H1 (cell line): ENCODE measurements around the gene CASD1. TPM values are rescaled to one million over a fixed set of nuclear protein-coding genes. Genes with fewer than 3 reads are reported as not detected.
A peak's percentile ranks its signal among the peaks of the same experiment; 100 is the strongest.

ENCODE experiments used
- CTCF ChIA-PET: fragments of 300-600 bp; sonication (Branson Sonifier 250); formaldehyde crosslinking; loops from one replicate; lab custom pipeline; 2021; ENCODE audit not compliant: partially characterized antibody; lab: Charles Lee
- POLR2A ChIA-PET: fragments of 300-600 bp; sonication (Branson Sonifier 250); formaldehyde crosslinking; loops from one replicate; lab custom pipeline; 2021; ENCODE audit warnings: inconsistent platforms; ENCODE audit not compliant: partially characterized antibody; lab: Charles Lee
- DNase-seq, 2 experiments: peaks; one replicate each; pipeline versions ENCODE4 v3.0.0 to v3.0.0-alpha.2; 2010 to 2022; ENCODE audit warnings: low spot score in 2 of 2, low read depth in 1 of 2, mixed read lengths in 1 of 2
- FAIRE-seq: peaks from 2 replicates; lab custom pipeline; 2011; peaks lifted over from hg19 to GRCh38; lab: Jason Lieb, UNC
- H2AFZ ChIP-seq: 2 replicates; pipeline ENCODE4 v1.8.1; 2012; ENCODE audit warnings: low read length, inconsistent platforms
- H2AK5ac ChIP-seq: 2 replicates; pipeline ENCODE4 v1.6.1; 2013; ENCODE audit warnings: low read depth, low read length
- H2BK120ac ChIP-seq: replicated peaks from 2 replicates; pipeline ENCODE3; 2013; ENCODE audit warnings: low read depth, low read length, inconsistent platforms
- H2BK12ac ChIP-seq: 2 replicates; pipeline ENCODE4 v1.6.1; 2013; ENCODE audit warnings: low read depth, low read length
- H2BK15ac ChIP-seq: 2 replicates; pipeline ENCODE4 v1.6.1; 2013; ENCODE audit warnings: low read length
- H2BK20ac ChIP-seq: 2 replicates; pipeline ENCODE4 v1.6.1; 2013; ENCODE audit warnings: low read length
- H2BK5ac ChIP-seq: 2 replicates; pipeline ENCODE4 v1.6.1; 2013; ENCODE audit warnings: low read depth, low read length
- H3K14ac ChIP-seq: 2 replicates; pipeline ENCODE4 v1.6.1; 2013; ENCODE audit warnings: inconsistent platforms; ENCODE audit not compliant: insufficient read length
- H3K18ac ChIP-seq: 2 replicates; pipeline ENCODE4 v1.6.1; 2013; ENCODE audit warnings: low read length; ENCODE audit errors: extremely low read depth
- H3K23ac ChIP-seq: 2 replicates; pipeline ENCODE4 v1.6.1; 2013; ENCODE audit warnings: inconsistent platforms; ENCODE audit not compliant: insufficient read length
- H3K23me2 ChIP-seq: 2 replicates; pipeline ENCODE4 v1.6.1; 2013; ENCODE audit warnings: low read depth, low read length
- H3K27ac ChIP-seq: 2 replicates; pipeline ENCODE4 v1.6.1; 2011; ENCODE audit warnings: low read depth, low read length, inconsistent platforms
- H3K27me3 ChIP-seq, 4 experiments: replicated peaks in 1 of 4; 1 replicate in 1 of 4; 2 replicates in 3 of 4; pipeline versions ENCODE4 v1.6.1 to v1.8.1; 2011 to 2013; ENCODE audit warnings: low read length in 3 of 4, mild to moderate bottlenecking in 3 of 4, inconsistent platforms in 2 of 4, mixed read lengths in 2 of 4, moderate library complexity in 1 of 4; ENCODE audit not compliant: control insufficient read depth in 3 of 4, insufficient read depth in 3 of 4; ENCODE audit errors: extremely low read depth in 1 of 4
- H3K36me3 ChIP-seq, 4 experiments: 2 replicates each; pipeline versions ENCODE4 v1.6.1 to v1.8.1; 2011 to 2013; ENCODE audit warnings: mild to moderate bottlenecking in 4 of 4, low read length in 3 of 4, moderate library complexity in 2 of 4, control low read depth in 1 of 4, inconsistent platforms in 1 of 4; ENCODE audit not compliant: insufficient read depth in 4 of 4, control insufficient read depth in 2 of 4
- H3K4ac ChIP-seq: replicated peaks from 2 replicates; pipeline ENCODE3; 2013; ENCODE audit warnings: low read length, low read depth, mixed read lengths, inconsistent platforms; ENCODE audit not compliant: insufficient read length
- H3K4me1 ChIP-seq, 4 experiments: replicated peaks in 1 of 4; 1 replicate in 1 of 4; 2 replicates in 3 of 4; pipeline versions ENCODE4 v1.6.1 to v1.8.1; 2011 to 2013; ENCODE audit warnings: low read length in 3 of 4, inconsistent platforms in 2 of 4, mixed read lengths in 1 of 4; ENCODE audit not compliant: insufficient read depth in 4 of 4, control insufficient read depth in 3 of 4
- H3K4me2 ChIP-seq, 2 experiments: 2 replicates each; pipeline versions ENCODE4 v1.6.1 to v1.8.1; 2011 to 2013; ENCODE audit warnings: low read depth in 2 of 2, low read length in 2 of 2, control low read depth in 1 of 2, inconsistent platforms in 1 of 2, mild to moderate bottlenecking in 1 of 2; ENCODE audit not compliant: insufficient read depth in 1 of 2
- H3K4me3 ChIP-seq, 4 experiments: fragments of 200-600, 300-600 bp in 1 of 4; sonication (generic), shearing (Covaris generic), sonication (Bioruptor Twin) in 1 of 4; 2 replicates each; pipeline versions ENCODE4 v1.5.1 to v1.8.1; 2011 to 2016; ENCODE audit warnings: low read length in 4 of 4, low read depth in 3 of 4, control low read depth in 2 of 4, inconsistent platforms in 2 of 4, mild to moderate bottlenecking in 2 of 4, mixed read lengths in 1 of 4, moderate library complexity in 1 of 4; ENCODE audit not compliant: insufficient read depth in 2 of 4; ENCODE audit errors: extremely low read depth in 1 of 4
- H3K56ac ChIP-seq: replicated peaks from 2 replicates; pipeline ENCODE3; 2013; ENCODE audit warnings: low read depth, mild to moderate bottlenecking, mixed read lengths, low read length, inconsistent platforms; ENCODE audit not compliant: insufficient read length
- H3K79me1 ChIP-seq: 2 replicates; pipeline ENCODE4 v1.6.1; 2013; ENCODE audit warnings: low read depth, low read length, control low read depth
- H3K79me2 ChIP-seq, 2 experiments: 2 replicates each; pipeline versions ENCODE4 v1.6.1 to v1.8.1; 2012 to 2013; ENCODE audit warnings: low read length in 2 of 2, mild to moderate bottlenecking in 2 of 2, inconsistent platforms in 1 of 2; ENCODE audit not compliant: insufficient read depth in 2 of 2, control insufficient read depth in 1 of 2
- H3K9ac ChIP-seq, 4 experiments: replicated peaks in 1 of 4; 1 replicate in 1 of 4; 2 replicates in 3 of 4; pipeline versions ENCODE4 v1.6.1 to v1.8.1; 2011 to 2013; ENCODE audit warnings: low read depth in 3 of 4, low read length in 3 of 4, control low read depth in 2 of 4, mild to moderate bottlenecking in 2 of 4, moderate library complexity in 2 of 4, inconsistent platforms in 1 of 4; ENCODE audit errors: extremely low read depth in 1 of 4
- H3K9me3 ChIP-seq, 2 experiments: 2 replicates each; pipeline versions ENCODE4 v1.6.1 to v1.8.1; 2012 to 2013; ENCODE audit warnings: mild to moderate bottlenecking in 2 of 2, moderate library complexity in 2 of 2, control low read depth in 1 of 2, inconsistent platforms in 1 of 2, low read depth in 1 of 2, low read length in 1 of 2, mixed read lengths in 1 of 2; ENCODE audit not compliant: insufficient read depth in 2 of 2
- H4K20me1 ChIP-seq, 2 experiments: replicated peaks in 1 of 2; 2 replicates each; pipeline versions ENCODE3 to v1.8.1; 2011 to 2013; ENCODE audit warnings: inconsistent platforms in 2 of 2, low read length in 2 of 2, mild to moderate bottlenecking in 1 of 2; ENCODE audit not compliant: insufficient read depth in 2 of 2, control insufficient read depth in 1 of 2
- H4K5ac ChIP-seq: 2 replicates; pipeline ENCODE4 v1.6.1; 2013; ENCODE audit warnings: low read length, low read depth, mixed read lengths, inconsistent platforms; ENCODE audit not compliant: insufficient read length
- H4K8ac ChIP-seq: 2 replicates; pipeline ENCODE4 v1.8.0; 2013; ENCODE audit warnings: mild to moderate bottlenecking, moderate library complexity, low read length, inconsistent platforms; ENCODE audit not compliant: insufficient read depth; ENCODE audit errors: extremely low read depth
- H4K91ac ChIP-seq: replicated peaks from 2 replicates; pipeline ENCODE3; 2013; ENCODE audit warnings: low read length, mixed read lengths, inconsistent platforms; ENCODE audit not compliant: insufficient read length
- CBX5 ChIP-seq: fragments of 300-800, 300-1000 bp; sonication (generic); IDR thresholded peaks from 2 replicates; pipeline ENCODE4 v1.7.1; 2016; ENCODE audit warnings: antibody characterized with exemption, low read length, low read depth
- EZH2 ChIP-seq: fragments of 200-600 bp; sonication (generic); IDR thresholded peaks from 2 replicates; pipeline ENCODE4 v1.7.1; 2012; ENCODE audit warnings: low read depth, mild to moderate bottlenecking, moderate library complexity, low read length, inconsistent platforms; ENCODE audit not compliant: severe bottlenecking
- HDAC6 ChIP-seq: IDR thresholded peaks from one replicate; pipeline ENCODE4 v1.7.1; 2012; ENCODE audit warnings: low read depth, mild to moderate bottlenecking, inconsistent platforms, low read length, moderate library complexity
- JUND ChIP-seq: IDR thresholded peaks from 2 replicates; pipeline ENCODE4 v1.6.1; 2011; ENCODE audit warnings: mild to moderate bottlenecking, improper control_type of control experiment, low read length
- NRF1 ChIP-seq: IDR thresholded peaks from 2 replicates; pipeline ENCODE4 v1.6.1; 2011; ENCODE audit warnings: mild to moderate bottlenecking, low read depth, low read length, improper control_type of control experiment
- POLR2A ChIP-seq, 2 experiments: IDR thresholded peaks; 1 replicate in 1 of 2; 2 replicates in 1 of 2; pipeline ENCODE4 v1.6.1; 2011; ENCODE audit warnings: low read depth in 2 of 2, low read length in 2 of 2, mild to moderate bottlenecking in 2 of 2; ENCODE audit errors: control extremely low read depth in 1 of 2
- RAD21 ChIP-seq, 2 experiments: IDR thresholded peaks in 1 of 2; conservative IDR thresholded peaks in 1 of 2; 2 replicates each; pipeline ENCODE4 v1.6.1; 2011; ENCODE audit warnings: low read depth in 2 of 2, low read length in 2 of 2, improper control_type of control experiment in 1 of 2, inconsistent platforms in 1 of 2, mild to moderate bottlenecking in 1 of 2, moderate library complexity in 1 of 2
- RNF2 ChIP-seq: fragments of 200-900, 300-1000 bp; sonication (generic); IDR thresholded peaks from 2 replicates; pipeline ENCODE4 v1.7.1; 2016; ENCODE audit warnings: borderline replicate concordance, low read depth, mild to moderate bottlenecking, antibody characterized with exemption, low read length; ENCODE audit not compliant: poor library complexity, severe bottlenecking; ENCODE audit errors: missing control alignments
- RXRA ChIP-seq: IDR thresholded peaks from 2 replicates; pipeline ENCODE4 v1.6.1; 2011; ENCODE audit warnings: low read depth, mild to moderate bottlenecking, low read length, moderate library complexity; ENCODE audit not compliant: insufficient read depth
- TBP ChIP-seq: IDR thresholded peaks from 2 replicates; pipeline ENCODE4 v1.6.1; 2011; ENCODE audit warnings: low read depth, low read length, improper control_type of control experiment
- ZNF274 ChIP-seq: IDR thresholded peaks from 2 replicates; pipeline ENCODE4 v1.7.0; 2012; ENCODE audit warnings: low read length, borderline replicate concordance; ENCODE audit errors: extremely low read depth
- WGBS, 2 experiments: shearing (Covaris generic) in 1 of 2; methylation state at CpG; one replicate each; pipeline versions ENCODE4 v1.1.6 to v1.1.7; 2013 to 2015; ENCODE audit warnings: low lambda C conversion rate in 2 of 2, mixed read lengths in 2 of 2, inconsistent platforms in 1 of 2, low coverage in 1 of 2, missing lambda C conversion rate in 1 of 2; ENCODE audit not compliant: insufficient replicate concordance in 2 of 2, insufficient coverage in 1 of 2, insufficient read length in 1 of 2; ENCODE audit errors: extremely low coverage in 1 of 2, missing lambda C conversion rate in 1 of 2; 5-methylcytosine and 5-hydroxymethylcytosine counted together
- polyA plus RNA-seq, 7 experiments: library from polyadenylated mRNA; depleted of rRNA in 3 of 7; stranded (reverse) in 5 of 7; unstranded in 2 of 7; fragments of >200 nt in 5 of 7; fragments of 200-250 nt in 2 of 7; gene quantifications; 1 replicate in 5 of 7; 2 replicates in 1 of 7; 4 replicates in 1 of 7; pipeline versions ENCODE4 v1.2.1 to v1.2.3, GENCODE V29; 2011 to 2013; ENCODE audit warnings: missing spikeins in 2 of 7, mixed read lengths in 2 of 7
- total RNA-seq: library from RNA; stranded (reverse); fragmentation: NEBNext Ultra II Directional; extraction: Animal tissue kit (Norgen Biotek cat#: 25700); gene quantifications from 2 replicates; pipeline ENCODE4 v1.2.1, GENCODE V29; 2021

Gene CASD1
- total and polyA plus RNA-seq, 2 of the 8 experiments (the other 6 are each of a cell fraction or from before 2014, with no cell fraction given) = 14.2 to 18.8 TPM

DNA sequence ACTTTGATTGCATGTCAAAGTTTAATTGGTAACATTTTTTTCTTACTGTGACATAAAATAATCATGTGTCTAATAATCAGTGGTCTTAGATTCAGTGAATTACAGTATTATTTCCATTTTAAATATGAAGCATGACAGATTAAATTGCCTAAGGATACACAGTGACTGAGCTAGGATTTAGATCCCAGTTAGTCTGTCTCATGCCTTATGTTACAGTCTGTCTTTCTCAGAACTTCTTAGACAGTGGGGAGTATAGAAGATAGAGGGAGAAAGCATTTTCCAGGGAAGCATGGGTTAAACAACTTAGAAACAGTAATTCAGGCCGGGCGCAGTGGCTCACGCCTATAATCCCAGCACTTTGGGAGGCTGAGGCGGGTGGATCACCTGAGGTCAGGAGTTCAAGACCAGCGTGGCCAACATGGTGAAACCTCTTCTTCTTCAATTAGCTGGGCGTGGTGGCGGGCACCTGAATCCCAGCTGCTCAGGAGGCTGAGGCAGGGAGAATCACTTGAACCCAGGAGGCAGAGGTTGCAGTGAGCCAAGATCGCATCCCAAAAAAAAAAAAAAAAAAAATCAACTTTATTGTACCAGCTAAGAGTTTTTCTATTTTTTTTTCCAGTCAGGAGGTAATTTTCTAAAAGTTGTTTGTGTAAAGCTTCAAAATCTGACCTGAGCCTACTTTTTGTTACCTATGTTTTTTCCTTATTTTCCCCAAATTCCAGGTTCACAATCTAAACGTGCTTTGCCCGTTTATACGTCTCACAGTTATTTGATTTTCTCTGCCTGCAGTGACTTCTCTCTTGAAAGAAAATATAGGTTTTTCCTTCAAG lies 3.3 kb downstream of the CASD1 start:
- WGBS, 2 experiments = 85% methylated on average over 10 of the region's 11 CpGs; no CpG with 5 or more reads in 1 of the 2 experiments
- Histone ChIP-seq H3K79me2 (peaks cover 0 to 77% of the 10 kb centered on the region in 2 experiments; a peak in 3 of 4 replicates), H3K14ac (no peak overlapping the region), H4K8ac (no peak overlapping the region), H4K5ac (no peak overlapping the region), H3K79me1 (no peaks in the 10 kb centered on the region), H2BK15ac (no peak overlapping the region), H2BK20ac (no peak overlapping the region), H4K91ac (no peak overlapping the region), H2AFZ (no peak overlapping the region), H2BK5ac (no peak overlapping the region), H3K23ac (no peak overlapping the region), H3K9ac (no peak overlapping the region), H2BK12ac (no peak overlapping the region), H3K4ac (no peak overlapping the region), H3K18ac (no peak overlapping the region), H3K27ac (no peak overlapping the region), H3K36me3 (no peaks in the 10 kb centered on the region; a peak in 1 of 8 replicates), H3K23me2 (peaks cover 5% of the 10 kb centered on the region; the same call in 1 of the 2 replicates), H3K4me1 (peaks cover 1 to 11% (median 6%) of the 10 kb centered on the region in 4 experiments), H3K4me3 (peak overlapping the region in 1 of 4 experiments; percentile 92; a peak in 1 of 8 replicates), H2BK120ac (no peak overlapping the region), H2AK5ac (no peak overlapping the region), H3K56ac (no peak overlapping the region), H4K20me1 (peaks cover 0 to 3% of the 10 kb centered on the region in 2 experiments), H3K9me3 (no peaks in the 10 kb centered on the region), H3K4me2 (no peak overlapping the region), H3K27me3 (no peaks in the 10 kb centered on the region)
- FAIRE-seq (no peak), DNase-seq (no peak)
- CTCF ChIA-PET = interaction anchor here (1.1 to 1.4 kb wide), 5 partner anchors 12 to 963 kb away, joined by 3 to 6 read pairs (median 4); partner anchors contain the start of gene SGCE
- POLR2A ChIA-PET = interaction anchor here (1.4 kb wide), 1 partner anchor 10 kb away, joined by 4 read pairs; no protein-coding TSS in a partner anchor
- TF ChIP-seq HDAC6 (no peak), JUND (no peak), EZH2 (no peak), POLR2A (IDR thresholded peaks at IDR 0.05; ENCODE audit: control extremely low read depth in 1 of 2, low read depth in 2 of 2, low read length in 2 of 2) (no peak), NRF1 (no peak), RXRA (no peak), CBX5 (no peak), TBP (no peak), RNF2 (no peak), ZNF274 (no peak), RAD21 (IDR thresholded peaks at IDR 0.05 in 1 of 2, conservative IDR thresholded peaks at IDR 0.05 in 1 of 2; ENCODE audit: low read depth in 2 of 2, low read length in 2 of 2) (no peak)
